Adrenal gland (tissue), 12 donors: ENCODE results near the gene RNF43. TPM values are rescaled to one million over a fixed set of nuclear protein-coding genes. Genes with fewer than 3 reads are reported as not detected.
"Not testable (repeated sequence)": the region's sequence is repeated elsewhere in the genome, so short reads cannot be mapped to it uniquely, and the experiment has no call there.

Source experiments
- DNase-seq, 7 donors: peaks; one replicate each; pipeline ENCODE4 v3.0.0-alpha.2; 2019 to 2020
- H3K27ac ChIP-seq, 5 donors: fragments of 200-600 bp; sonication (generic) in 4 of 5; 1 replicate in 3 of 5; 2 replicates in 2 of 5; pipeline versions ENCODE4 v1.5.1 to v1.8.0; 2016 to 2020; ENCODE audit warnings: mild to moderate bottlenecking in 1 of 5
- H3K27me3 ChIP-seq: fragments of 200-600 bp; 2 replicates; pipeline ENCODE4 v1.8.0; 2021
- H3K36me3 ChIP-seq, 2 donors: fragments of 200-600 bp; replicated peaks in 1 of 2; 1 replicate in 1 of 2; 2 replicates in 1 of 2; pipeline versions ENCODE4 v1.5.1 to v1.8.0; 2018 to 2022
- H3K4me1 ChIP-seq, 2 donors: fragments of 200-600 bp; replicated peaks in 1 of 2; 1 replicate in 1 of 2; 2 replicates in 1 of 2; pipeline versions ENCODE4 v1.5.1 to v1.8.0; 2018 to 2021
- H3K4me3 ChIP-seq, 4 donors: fragments of 200-600 bp; sonication (generic) in 3 of 4; one replicate each; pipeline ENCODE4 v1.5.1; 2016 to 2018
- H3K9me3 ChIP-seq, 3 donors: fragments of 200-600 bp; sonication (generic) in 1 of 3; replicated peaks in 1 of 3; 1 replicate in 2 of 3; 2 replicates in 1 of 3; pipeline versions ENCODE4 v1.5.1 to v1.8.0; 2016 to 2021
- CTCF ChIP-seq, 6 experiments: fragments of 450-650 bp in 4 of 6; fragments of 200-600 bp in 2 of 6; sonication (generic) in 1 of 6; IDR thresholded peaks; 1 replicate in 5 of 6; 2 replicates in 1 of 6; pipeline versions ENCODE4 v1.5.1 to v1.8.0; 2016 to 2021; ENCODE audit warnings: antibody characterized with exemption in 6 of 6, mild to moderate bottlenecking in 2 of 6, moderate library complexity in 1 of 6
- POLR2A ChIP-seq, 2 donors: fragments of 450-650 bp; IDR thresholded peaks; one replicate each; pipeline ENCODE4 v1.6.1; 2017; ENCODE audit warnings: antibody characterized with exemption in 2 of 2, mild to moderate bottlenecking in 2 of 2, moderate library complexity in 1 of 2
- WGBS, 4 donors: extraction: QIAGEN DNeasy Blood & Tissue Kit in 2 of 4; methylation state at CpG; one replicate each; pipeline versions ENCODE4 v1.1.5 to v1.1.7; 2013 to 2017; 5-methylcytosine and 5-hydroxymethylcytosine counted together
- intact Hi-C, 2 donors: fragments of 100-400 bp; cut with DNase I; formaldehyde crosslinking; loops; one replicate each; pipeline versions ENCODE4 v1.14.1 to v1.15.0; 2022 to 2023
- polyA plus RNA-seq, 3 donors: library from polyadenylated mRNA; stranded (reverse); fragments of 200-250 nt in 2 of 3; fragments of 350-450 nt in 1 of 3; fragmentation: Illumina TruSeq in 1 of 3; extraction: RNeasy Lipid Tissue Mini Kit (QIAGEN cat#74804) in 1 of 3; gene quantifications; one replicate each; pipeline ENCODE4 v1.2.3, GENCODE V29; 2013 to 2014
- total RNA-seq, 9 donors: library from RNA; depleted of rRNA in 4 of 9; stranded (reverse); fragments of >200 nt in 4 of 9; fragments of 120-200 nt in 1 of 9; fragmentation: NEBNext Ultra II Directional in 1 of 9; extraction: Animal tissue kit (Norgen Biotek cat#: 25700) in 1 of 9; gene quantifications; one replicate each; pipeline versions ENCODE4 v1.1.0 to v1.2.4, GENCODE V29; 2013 to 2023
- donor health status: healthy with polysubstance abuse.
- donor health status: Bipolar disorder and iron deficiency.
- donor health status: DM: yes; HTN: yes; CAD: no.
- donor health status: DM: no; HTN: no; CAD: no.
- donor health status: DM: no; HTN: no; CAD: no.
- donor health status: DM: yes; HTN: yes; CAD: no.

RNF43 gene
- total and polyA plus RNA-seq, 12 donors, result 5.9 to 30.8 (median 12.7) TPM

GRCh38 chr17:58398574-58399266 is 18.6 kb downstream of the RNF43 start:
- Histone ChIP-seq H3K9me3 (no peaks in the 10 kb centered on the region), H3K27me3 (no peaks in the 10 kb centered on the region), H3K4me1 (peaks cover 11 to 32% of the 10 kb centered on the region in 2 donors), H3K27ac (peak overlapping the region in 2 of 5 donors; percentile 9 to 20), H3K4me3 (no peak overlapping the region), H3K36me3 (no peaks in the 10 kb centered on the region)
- no peak for TF ChIP-seq POLR2A (IDR thresholded peaks at IDR 0.05)
- no peak for TF ChIP-seq CTCF (IDR thresholded peaks at IDR 0.05)
- DNase-seq, result peak in 1 of 7 donors; percentile 25
- 24 to 45% (median 35%) methylated on average over 3 of the region's 3 CpGs for WGBS, 4 donors
- intact Hi-C loops, result no loop called here

GRCh38 chr17:58397421-58397820 is 19.9 kb downstream of the RNF43 start:
- DNase-seq, H3K36me3 ChIP-seq, H3K4me3 ChIP-seq, H3K27me3 ChIP-seq, intact Hi-C loops, H3K9me3 ChIP-seq: not testable (repeated sequence)
- Histone ChIP-seq H3K27ac (peak overlapping the region in 1 of 5 donors; percentile 8), H3K4me1 (peaks cover 11 to 29% of the 10 kb centered on the region in 2 donors)
- WGBS, 4 donors, result 81 to 91% (median 90%) methylated on average over 5 of the region's 5 CpGs

- Histone ChIP-seq H3K4me1 (peaks cover 11 to 29% of the 10 kb centered on the region in 2 donors), H3K27ac (no peak overlapping the region), H3K36me3 (no peaks in the 10 kb centered on the region), H3K9me3 (no peaks in the 10 kb centered on the region), H3K27me3 (no peaks in the 10 kb centered on the region), H3K4me3 (no peak overlapping the region)
- no peak for TF ChIP-seq POLR2A (IDR thresholded peaks at IDR 0.05)
- TF ChIP-seq CTCF (IDR thresholded peaks at IDR 0.05), result no peak
- intact Hi-C loops, result no loop called here
- 68 to 79% (median 75%) methylated on average over 4 of the region's 4 CpGs for WGBS, 4 donors
- DNase-seq, result no peak
Observed at GRCh38 chr17:58396173-58396572, 21.2 kb downstream of the RNF43 start.

GRCh38 chr17:58394534-58395223 is 22.7 kb downstream of the RNF43 start:
- H3K27me3 ChIP-seq, result no peaks in the 10 kb centered on the region
- H3K4me3 ChIP-seq, result no peak overlapping the region
- H3K4me1 ChIP-seq, result peaks cover 11 to 34% of the 10 kb centered on the region in 2 donors
- TF ChIP-seq CTCF (IDR thresholded peaks at IDR 0.05), result no peak
- intact Hi-C loops, result no loop called here
- WGBS, 4 donors, result 90 to 94% (median 93%) methylated on average over 3 of the region's 3 CpGs
- no peak overlapping the region for H3K27ac ChIP-seq
- H3K9me3 ChIP-seq, result no peaks in the 10 kb centered on the region
- no peak for DNase-seq
- H3K36me3 ChIP-seq, result no peaks in the 10 kb centered on the region
